NCI-H1105 treated with DMSO at 0.1 percent for 48 hours (cell line): ENCODE measurements around the gene ME1.
"Not testable (repeated sequence)": the region's sequence is repeated elsewhere in the genome, so short reads cannot be mapped to it uniquely, and the experiment has no call there.

Source experiments
- DNase-seq: peaks from one replicate; lab custom pipeline; 2025; lab: John Stamatoyannopoulos, UW

Gene ME1

DNA sequence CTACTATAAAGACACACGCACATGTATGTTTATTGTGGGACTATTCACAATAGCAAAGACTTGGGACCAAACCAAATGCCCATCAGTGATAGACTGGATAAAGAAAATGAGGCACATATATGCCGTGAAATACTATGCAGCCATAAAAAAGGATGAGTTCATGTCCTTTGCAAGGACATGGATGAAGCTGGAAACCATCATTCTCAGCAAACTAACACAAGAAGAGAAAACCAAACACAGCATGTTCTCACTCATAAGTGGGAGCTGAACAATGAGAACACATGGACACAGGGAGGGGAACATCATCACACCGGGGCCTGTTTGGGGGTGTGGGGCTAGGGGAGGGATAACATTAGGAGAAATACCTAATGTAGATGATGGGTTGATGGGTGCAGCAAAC is 174.1 kb downstream of the ME1 start:
- not testable (repeated sequence) for DNase-seq

DNA sequence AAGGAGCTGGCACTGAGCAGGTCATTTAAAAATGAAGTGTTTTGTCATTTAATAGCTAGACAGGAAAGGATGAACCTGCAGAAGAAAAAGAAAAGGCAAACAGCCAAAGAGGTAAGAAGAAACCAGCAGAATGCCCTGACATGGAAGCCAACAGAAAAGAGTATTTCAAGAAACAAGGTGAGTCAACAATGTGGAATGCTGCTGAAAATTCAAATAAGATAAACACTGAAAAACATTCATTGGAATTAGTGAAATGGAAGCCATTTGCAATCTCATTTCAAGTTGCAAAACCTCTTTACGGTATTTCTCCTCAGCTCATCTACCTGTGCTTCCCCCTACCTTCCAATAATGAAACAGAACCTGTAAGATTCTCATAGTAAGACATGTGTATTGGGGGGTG is 178.1 kb downstream of the ME1 start:
- no peak for DNase-seq

DNA sequence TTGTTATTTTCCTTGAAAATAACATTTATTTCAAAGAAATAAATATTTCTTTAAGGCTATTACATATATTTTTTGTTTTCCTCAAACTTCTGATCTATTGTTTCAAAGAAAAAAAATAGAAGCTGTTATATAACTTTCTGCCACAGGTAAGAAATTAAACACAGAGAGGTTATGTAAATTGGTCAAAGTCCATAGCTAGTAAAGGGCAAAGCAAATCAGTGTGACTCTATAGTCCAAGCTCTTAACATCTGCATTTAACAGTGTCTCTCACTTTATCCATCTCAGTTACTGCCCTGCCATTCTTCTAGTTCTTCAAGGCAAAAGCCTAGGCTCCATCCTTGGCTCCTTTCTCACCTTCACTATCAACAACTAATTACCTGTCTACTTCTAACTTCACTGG is 180.6 kb downstream of the ME1 start:
- no peak for DNase-seq

DNA sequence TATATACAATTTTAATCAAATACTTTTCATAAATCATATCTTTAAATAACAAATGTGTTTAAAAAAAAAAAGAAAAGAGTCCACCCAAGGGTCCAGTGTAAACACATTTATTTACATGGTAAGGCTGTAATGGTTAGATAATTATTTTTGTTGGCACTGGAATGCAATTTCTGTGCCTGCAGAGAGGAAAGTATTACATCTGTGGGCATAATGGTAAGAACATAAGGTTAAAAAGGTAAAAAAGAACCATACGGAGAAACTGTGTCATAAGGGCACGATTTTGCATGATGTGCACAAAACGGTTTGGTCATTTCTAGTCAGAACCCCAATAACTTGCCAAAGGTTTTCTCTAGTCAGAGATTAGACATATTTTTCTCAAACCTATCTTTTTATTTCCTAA is 183.4 kb downstream of the ME1 start:
- DNase-seq, result no peak

DNA sequence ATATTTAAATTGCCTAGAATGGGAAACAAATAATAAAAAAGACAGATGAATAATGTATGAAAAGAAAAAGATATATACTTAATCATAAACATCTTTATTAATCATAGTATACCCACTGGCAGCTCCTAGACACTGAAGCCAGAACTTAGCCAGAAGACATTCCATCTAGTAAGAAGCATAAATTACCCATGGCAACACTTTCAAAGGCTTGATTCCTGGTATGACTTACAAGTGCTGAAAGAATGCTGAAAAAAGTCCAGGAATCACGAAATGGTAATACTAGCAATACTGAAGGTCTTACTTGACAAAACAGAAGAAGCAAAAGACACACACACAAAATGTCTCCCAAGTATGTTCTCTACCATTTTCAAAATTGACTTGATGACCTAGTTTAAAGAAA is 199.7 kb downstream of the ME1 start:
- no peak for DNase-seq

DNA sequence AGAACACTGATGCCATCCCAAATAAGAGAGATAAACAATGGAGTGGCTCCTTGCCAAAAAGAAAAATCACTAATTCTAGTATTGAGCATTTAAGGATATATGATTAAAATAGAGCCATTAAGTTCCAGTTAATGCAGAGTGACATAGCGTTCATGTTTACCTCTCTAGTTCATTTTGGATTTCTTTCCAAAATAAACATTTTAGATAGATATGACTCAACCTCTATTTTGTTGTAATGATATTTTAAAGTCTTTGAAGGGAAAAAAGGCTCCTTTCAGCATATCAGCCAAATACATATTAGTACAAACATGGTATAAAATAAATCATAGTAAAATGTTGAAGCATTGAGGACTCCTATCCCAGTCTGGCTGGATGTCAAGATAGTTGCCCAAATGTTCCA is 204.3 kb downstream of the ME1 start:
- no peak for DNase-seq

DNA sequence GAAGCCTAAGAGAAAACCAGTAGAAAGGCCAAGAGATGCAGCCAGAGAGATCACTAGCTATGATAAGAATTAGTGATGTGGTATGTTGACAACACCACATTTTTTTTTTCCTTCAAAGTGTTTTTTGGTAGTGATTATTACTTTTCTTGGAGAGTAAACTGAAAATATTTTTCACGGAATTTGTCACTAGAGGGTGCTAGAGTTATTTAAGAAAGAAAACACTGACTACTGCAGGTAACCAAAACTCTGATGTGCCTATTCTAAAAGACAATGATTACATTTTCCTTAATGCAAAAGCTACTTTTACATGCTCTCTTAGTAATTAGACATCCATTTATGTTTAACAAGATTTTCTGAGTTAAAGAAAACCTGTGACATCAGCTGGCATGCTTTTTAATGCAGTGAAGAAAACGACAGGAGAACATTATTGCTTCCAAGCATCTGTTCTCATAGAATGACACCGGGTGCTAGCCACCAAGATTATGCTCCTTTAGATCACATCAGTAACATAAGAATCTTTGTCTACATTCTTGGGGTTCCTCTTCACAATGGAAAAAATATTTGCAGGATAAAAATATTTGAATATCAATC is 208.9 kb downstream of the ME1 start:
- DNase-seq, result peak; percentile 57

DNA sequence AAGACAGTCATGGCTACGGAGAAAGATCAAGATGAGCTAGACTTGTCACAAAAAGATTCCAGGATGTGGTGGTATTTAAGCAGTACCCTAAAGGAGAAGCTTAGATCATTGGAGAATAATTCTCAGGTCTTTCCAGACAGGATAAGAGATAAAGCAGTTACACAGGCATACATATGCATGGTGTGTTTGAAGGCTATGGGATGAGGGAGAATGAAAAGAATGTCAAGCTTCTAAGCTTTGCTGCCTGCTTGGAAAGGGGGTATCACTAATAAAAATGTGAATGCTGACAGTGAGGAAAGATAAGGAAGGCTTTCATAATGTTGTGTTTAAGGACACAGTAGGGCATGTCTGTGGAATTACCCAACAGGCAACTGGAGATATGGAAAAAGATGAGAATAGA is 209.6 kb downstream of the ME1 start:
- DNase-seq, result no peak

DNA sequence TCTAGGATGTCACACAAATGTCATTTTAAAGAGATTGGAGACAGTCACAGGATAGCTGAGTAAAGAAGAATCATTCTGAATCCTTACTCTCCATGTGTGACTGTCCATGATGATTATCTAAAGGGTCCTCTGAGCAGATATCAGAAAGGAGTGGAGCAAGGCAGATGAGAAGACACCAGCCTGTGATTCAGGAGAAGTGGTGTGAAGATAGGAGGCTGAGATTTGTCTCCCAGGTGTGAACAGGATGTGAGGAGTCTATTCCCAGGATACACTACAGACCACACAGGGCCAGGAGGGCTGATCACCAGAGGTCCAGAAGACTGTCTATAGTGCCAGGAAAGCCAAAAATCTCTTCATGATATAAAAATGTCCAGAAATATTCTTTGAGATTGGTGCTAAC is 210.7 kb downstream of the ME1 start:
- no peak for DNase-seq

DNA sequence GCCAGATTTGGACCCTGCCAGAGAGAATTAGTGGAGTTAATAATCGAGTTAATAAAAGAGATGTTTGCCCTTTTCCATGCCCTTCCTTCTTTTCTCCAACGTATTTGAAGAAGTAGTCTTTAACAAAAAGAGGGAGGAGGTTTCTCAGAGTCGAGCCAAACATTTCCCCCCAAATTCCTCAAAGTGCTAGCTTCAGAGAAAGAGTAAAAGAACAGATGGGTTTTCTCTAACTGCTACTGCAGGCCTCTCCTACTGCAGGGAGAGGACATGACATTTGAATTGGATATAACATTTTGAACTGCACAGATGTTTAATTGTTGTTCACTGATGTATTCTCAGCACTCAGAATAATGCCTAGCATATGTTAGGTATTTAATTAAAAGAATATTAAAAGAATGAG is 212.2 kb downstream of the ME1 start:
- DNase-seq, result no peak

DNA sequence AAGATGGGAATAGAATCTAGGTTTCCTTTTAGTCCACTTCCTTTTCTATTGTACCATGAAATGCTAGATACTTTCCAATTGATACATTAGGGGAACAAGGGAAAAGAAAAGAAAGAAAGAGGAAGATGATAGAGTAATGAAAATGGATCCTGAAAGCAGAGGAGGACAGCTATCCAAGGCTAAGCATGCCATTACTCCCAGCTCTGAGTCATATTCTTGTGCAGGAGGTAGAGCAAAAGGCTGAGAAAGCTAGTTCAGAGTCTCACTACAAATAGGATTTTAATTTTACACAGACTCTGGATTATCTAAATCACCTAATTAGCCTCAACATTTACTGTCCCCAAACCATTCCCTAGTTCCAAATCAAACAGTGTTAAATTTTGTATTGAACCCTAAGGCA is 214.0 kb downstream of the ME1 start:
- DNase-seq, result no peak

DNA sequence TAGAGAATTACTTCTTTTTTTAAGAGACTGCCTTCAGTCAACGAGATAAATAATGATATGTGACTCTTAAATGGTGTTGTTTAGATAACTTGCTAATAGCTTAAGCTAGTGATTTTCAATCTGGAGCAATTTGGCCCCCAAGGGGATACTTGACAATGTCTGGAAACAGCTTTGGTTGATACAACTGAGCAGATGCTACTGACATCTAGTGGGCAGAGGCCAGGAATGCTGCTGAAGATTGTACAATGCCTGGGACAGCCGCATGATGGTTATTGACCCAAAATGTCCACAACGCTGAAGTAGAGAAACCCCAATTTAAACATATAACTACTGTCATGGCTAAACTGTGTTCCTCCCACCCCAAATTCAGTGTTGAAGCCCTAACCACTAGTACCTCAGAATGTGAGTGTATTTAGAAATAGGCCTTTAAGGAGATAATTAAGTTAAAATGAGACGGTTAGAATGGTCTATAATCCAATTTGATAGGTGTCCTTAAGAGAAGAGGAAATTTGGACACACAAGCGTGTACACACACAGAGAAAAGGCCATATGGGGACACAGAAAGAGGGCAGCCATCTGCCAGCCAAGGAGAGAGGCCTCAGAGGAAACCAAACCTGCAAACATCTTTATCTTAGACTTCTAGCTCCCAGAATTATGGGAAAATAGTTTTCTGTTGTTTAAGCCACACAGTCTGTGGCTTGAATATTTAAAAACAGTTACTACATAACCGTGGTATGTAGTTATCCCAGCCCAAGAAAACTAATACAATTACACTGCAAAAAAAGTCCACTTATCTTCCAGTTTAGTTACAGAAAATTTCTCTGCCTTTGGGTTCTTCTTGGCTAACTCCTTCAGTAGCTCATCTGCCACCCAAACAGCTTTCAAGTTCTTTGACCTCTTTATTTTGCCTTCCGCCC is 215.5 kb downstream of the ME1 start:
- peak; percentile 84 for DNase-seq

DNA sequence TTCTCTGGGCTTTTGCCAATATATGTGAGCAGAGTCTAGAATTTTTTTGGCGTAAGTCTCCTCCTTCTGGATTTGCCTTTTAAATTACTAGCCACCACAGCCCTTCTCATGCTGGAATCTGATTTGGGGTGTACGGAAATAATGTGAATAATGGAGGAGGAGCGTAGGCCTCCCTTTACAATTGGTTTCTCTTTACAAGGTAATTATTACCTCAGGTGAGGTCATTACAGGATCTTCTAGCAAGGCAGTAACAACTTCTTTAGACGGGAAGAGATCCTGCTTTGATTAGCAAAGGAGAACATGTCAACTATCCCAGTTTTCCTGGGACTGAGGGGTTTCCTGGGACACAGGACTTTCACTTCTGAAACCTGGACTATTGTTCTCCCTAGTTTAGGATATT is 228.8 kb downstream of the ME1 start:
- no peak for DNase-seq

DNA sequence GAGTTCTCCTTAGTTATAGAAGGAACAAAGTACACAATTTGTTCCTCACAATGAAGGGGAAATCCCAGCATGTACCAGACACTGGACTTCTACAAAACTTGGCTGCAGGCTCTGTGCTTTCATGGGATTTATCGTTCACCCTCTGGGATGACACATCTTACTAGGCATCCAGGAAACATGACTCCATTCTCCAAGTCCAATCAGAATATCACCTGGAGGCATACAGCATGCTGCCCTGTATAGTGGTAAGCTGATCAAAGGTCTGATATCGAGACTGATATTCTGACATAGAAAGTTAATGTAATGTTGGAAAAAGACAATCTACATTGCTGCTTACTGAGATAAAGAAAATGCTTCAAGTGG is 231.0 kb downstream of the ME1 start:
- no peak for DNase-seq

DNA sequence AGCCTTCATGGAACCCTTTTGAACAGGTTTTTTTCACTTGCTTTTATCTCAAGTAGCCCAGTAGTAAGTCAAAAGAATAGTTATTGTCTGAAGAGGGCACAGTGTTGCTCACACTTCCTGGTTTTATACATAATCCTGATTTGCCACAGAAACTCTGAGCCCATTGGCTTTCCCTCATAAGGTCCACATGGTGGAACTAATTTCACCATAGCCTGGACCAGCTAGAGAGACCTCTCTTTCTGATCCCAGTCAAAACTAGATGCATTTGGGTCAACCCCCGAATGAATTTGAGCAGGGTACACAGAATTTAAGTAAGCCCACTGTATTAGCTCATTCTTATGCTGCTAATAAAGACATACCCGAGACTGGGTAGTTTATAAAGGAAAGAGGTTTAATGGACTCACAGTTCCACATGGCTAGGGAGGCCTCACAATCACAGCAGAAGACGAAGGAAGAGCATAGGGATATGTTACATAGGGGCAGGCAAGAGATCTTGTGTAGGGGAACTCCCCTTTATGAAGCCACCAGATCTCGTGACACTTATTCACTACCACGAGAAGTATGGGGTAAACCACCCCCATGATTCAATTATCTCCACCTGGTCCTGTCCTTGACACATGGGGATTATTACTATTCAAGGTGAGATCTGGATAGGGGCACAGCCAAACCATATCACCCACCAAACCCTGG is 231.5 kb downstream of the ME1 start:
- no peak for DNase-seq

DNA sequence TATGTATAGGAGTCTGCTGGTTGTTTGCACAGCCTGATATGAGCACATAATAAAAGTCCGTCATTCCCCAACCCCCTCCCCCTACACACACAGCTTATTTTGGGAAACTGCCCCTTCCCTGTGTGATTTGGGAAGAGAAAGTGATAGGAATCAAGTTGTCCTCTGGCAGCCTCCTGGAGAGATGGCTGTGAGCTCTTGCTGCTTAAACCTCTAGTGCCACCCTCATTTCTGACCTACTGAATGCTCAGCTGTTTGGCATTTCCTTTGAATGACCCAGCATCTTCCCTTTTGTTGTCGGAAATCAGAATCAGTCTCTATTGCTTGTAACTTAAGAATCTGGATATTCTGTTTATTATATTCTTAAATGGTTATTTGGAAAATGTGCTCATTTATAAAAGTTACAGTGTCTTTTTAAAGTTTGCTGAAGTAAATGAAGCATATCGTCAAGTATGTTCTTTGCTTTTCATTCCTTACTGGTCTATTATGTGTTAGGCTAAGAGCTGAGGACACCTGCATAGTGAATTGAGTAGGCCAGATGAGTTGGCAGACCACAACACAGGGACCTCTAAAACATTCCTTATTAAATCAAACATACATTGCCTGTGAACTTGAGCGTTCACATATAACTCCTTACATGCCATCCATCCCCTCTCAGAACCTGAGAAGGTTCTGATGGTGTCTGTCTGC is 232.2 kb downstream of the ME1 start:
- DNase-seq, result no peak

DNA sequence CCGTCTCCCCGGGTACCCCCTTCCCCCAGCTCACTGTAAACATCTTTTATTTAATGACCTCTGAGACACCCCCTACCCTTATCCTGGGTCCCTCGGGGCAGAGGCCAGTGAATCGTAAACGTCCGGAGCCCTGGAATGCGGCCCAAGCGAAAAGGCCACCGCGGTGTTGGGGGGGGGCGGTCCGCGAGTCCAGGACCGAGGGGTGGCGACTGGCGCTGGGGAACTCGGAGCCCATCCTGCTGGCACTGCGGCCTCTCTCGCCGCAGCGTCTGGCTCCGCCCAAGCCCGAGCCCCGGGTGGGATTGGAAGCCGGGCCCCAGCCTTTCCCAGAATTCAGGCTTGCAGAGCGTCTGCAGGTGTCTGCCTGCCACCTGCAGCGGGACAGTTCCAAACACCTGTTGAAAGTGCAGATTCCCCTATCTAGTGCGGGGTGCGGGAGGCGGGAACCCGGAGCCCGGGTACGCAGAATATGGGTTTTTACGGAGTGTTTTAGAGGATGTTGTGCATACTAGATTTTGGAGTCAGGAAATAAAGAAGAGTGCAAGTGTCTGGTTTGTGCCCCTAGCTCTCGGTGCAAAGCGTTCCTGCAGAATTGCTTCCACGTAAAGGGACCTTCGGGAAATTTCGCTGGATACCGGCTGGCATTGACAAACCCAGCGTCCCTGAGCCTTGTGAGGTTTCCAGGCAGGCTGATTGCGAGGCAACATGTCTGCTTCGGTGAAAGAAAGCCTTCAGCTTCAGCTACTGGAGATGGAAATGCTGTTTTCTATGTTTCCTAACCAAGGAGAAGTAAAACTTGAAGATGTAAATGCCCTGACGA is 236.9 kb downstream of the ME1 start:
- peak; percentile 71 for DNase-seq

DNA sequence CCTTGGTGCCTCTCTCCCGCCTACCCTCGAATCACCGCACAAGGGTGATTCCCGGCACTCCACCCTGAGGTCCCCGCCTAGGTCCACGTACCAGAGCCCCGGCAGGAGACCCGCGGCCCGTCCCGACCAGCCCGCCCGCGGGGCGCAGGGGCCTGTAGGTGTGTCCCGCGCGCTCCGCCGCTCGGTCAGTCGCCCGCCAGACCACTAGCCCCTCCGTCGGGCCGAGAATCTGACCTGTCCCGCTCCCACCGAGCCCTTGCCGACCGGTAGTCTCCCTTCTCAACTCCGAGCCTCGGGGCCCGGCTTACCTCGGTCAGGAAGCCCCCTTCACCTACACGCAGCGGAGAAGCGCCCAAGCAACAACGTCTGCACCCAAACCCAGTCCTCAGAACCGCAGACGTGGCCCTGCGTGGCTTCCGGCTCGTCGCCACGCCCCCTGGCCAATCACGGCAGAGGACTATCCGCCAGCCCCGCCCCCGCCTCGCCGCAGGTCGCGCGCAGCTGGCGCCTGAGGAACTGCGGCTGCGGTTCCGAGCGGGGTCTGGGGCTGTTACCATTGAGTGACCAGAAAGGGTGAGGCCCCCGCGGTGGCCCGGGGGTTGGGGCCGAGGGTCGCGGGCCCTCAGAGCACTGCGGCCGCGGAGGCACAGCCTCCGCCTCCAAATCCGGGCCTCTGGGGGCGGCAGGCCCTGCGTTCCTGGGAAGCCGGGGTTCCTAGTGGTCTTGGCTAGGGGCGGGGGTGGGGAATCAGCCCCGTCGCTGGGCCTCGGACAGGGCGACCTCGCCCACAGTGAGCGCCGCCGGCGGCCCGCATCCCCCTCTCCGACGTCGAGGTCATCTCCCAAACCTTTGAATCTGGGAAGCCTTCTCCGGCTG is 237.7 kb downstream of the ME1 start, which contains the start of the genes PGM3 and RWDD2A:
PGM3 (minus strand) TSS at position 395 of the 876 bp plus-strand sequence. CDS start 2,253 bp downstream, outside the sequence.
RWDD2A (plus strand) TSS at position 487 of the 876 bp plus-strand sequence. CDS start 1,095 bp downstream, outside the sequence.
- DNase-seq, result peak; percentile 80

DNA sequence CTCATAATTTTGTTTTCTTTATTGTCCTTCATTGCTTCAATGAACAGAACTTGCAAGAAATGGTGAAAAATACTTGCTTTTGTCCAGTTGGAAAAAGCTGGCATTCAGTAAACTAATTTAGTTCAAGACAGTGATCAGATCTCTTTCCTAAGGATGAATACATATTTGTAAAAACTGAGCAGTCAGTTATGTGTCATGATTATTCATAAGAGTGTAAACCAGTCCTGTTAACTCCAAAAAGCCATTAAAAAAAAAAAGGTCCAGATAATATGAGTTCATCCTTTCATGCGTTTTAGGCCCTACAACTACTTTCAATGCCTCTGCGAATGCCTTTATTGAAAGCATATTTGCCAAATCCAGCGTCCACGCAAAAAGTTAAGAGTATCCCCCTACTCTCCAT is 238.4 kb downstream of the ME1 start:
- no peak for DNase-seq

DNA sequence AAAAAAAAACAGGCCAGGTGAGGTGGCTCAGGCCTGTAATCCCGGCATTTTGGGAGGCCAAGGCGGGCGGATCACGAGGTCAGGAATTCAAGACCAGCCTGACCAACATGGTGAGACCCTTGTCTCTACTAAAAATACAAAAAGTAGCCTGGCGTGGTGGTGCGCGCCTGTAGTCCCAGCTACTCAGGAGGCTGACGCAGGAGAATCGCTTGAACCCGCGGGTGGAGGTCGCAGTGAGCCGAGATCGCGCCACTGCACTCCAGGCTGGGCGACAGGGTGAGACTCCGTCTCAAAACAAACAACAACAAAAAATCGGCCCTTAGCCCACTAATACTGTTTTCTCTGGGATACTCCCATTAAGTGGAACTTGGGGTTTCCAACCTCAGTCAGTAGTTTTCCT is 238.9 kb downstream of the ME1 start:
- not testable (repeated sequence) for DNase-seq
